GM12872 (cell line): Measurements from ENCODE around the gene TSHZ2.

Experiments
- TF ChIP-seq, protein P1 (sequence below): IDR thresholded peaks from 3 replicates; pipeline ENCODE4 v1.5.1; 2011; ENCODE audit warnings: low read depth, mild to moderate bottlenecking, low read length, moderate library complexity; ENCODE audit not compliant: insufficient read depth

Gene TSHZ2

DNA sequence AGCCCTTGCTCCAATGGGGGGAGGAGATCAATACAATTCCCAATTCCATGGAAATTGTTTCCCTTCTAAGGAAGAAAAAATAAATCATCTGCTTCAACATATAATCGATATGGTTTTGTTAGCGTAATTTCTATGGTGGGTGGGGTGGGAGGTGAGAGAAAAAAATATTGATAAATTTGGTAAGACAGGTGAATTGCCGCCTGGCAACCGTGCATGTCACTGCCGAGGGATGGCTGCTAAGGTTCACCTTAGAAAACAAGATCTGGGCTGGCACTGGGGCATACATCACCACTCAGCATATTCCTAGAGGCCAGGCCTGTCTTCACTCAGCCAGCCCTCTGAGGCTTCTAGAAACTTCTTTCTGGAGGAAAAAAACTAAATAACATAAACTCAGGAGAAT lies 517.4 kb downstream of the TSHZ2 start:
- TF ChIP-seq, protein P1, sequence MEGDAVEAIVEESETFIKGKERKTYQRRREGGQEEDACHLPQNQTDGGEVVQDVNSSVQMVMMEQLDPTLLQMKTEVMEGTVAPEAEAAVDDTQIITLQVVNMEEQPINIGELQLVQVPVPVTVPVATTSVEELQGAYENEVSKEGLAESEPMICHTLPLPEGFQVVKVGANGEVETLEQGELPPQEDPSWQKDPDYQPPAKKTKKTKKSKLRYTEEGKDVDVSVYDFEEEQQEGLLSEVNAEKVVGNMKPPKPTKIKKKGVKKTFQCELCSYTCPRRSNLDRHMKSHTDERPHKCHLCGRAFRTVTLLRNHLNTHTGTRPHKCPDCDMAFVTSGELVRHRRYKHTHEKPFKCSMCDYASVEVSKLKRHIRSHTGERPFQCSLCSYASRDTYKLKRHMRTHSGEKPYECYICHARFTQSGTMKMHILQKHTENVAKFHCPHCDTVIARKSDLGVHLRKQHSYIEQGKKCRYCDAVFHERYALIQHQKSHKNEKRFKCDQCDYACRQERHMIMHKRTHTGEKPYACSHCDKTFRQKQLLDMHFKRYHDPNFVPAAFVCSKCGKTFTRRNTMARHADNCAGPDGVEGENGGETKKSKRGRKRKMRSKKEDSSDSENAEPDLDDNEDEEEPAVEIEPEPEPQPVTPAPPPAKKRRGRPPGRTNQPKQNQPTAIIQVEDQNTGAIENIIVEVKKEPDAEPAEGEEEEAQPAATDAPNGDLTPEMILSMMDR = no peak

DNA sequence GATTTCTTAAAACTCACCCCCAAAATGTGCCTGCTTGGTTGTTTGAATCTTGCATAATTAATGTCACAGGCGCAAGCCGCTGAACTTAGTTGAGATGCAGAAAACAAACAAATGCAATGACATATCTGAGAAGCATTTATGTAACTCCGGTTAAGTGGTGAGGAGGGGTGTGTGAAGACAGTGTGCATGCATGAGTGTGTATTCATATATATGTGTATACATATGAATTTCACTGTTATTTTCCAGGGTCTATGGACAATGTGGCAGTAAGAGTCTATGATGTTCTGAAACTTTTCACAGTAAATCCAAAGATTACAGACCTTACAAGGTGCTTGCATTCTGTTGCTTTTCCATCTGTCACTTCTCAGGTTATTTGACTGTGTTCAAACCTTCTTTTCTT lies 518.5 kb downstream of the TSHZ2 start:
- TF ChIP-seq, protein P1 = no peak

DNA sequence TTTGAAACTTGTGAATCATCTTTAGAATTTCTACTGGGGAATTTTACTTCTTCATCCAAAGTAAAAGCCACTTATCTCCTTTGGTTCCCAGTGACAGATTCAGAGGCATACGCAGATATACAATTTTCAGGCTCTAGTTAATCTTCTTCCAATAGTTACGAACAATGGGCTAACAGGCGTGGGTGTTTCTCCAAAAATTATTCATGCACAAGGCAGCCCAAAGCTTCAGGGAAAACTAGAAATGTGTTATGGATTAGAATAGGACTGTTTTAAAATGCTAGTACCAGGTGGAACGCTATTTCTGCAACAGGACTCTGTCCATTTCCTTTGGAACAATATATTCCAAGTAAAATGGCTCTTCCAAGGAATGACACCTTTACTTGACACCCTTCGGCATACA lies 519.3 kb downstream of the TSHZ2 start:
- TF ChIP-seq, protein P1 = no peak

DNA sequence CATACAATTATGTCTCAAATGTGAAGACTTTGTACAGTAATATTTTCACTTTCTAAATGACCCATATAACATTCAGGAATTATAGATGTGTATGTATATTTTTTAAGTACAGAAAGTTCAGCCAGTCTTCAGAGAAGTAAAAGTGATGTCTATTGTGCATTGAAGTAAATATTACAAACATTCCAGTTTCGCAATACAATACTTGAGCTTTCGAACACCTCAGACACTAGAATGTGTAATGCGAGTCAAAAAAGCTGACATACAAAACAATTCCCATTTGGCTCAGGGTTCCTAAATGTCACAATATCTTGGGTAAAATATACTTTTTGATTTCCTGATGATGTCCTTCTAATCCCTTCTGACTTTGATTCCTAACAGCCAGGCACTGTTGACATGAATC lies 520.1 kb downstream of the TSHZ2 start:
- TF ChIP-seq, protein P1 = no peak

DNA sequence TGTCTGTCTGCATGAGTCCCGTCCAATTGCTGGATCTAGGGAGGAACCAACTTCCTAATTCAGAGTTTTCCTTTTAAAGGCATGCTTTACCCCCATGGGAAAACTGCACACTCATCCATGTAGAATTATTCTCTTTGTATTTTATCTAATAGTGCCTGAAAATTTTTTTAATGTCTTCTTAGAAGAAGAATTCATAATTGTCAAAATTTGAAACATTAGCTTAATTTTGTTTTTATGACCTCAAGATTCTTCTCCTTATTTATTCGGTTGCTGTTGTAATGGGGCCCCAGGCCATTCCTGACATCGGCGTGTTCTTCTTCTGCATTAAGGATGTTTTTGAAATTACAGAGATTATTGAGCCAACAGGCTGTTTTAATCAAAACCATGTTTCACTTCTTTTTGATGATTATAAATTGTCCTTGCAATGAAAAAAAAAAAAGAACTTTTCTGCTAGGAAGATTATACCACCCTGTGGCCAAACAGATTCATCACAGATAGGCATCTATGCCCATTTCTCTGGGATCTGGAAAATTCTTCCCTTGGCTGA lies 521.2 kb downstream of the TSHZ2 start:
- TF ChIP-seq, protein P1 = no peak

DNA sequence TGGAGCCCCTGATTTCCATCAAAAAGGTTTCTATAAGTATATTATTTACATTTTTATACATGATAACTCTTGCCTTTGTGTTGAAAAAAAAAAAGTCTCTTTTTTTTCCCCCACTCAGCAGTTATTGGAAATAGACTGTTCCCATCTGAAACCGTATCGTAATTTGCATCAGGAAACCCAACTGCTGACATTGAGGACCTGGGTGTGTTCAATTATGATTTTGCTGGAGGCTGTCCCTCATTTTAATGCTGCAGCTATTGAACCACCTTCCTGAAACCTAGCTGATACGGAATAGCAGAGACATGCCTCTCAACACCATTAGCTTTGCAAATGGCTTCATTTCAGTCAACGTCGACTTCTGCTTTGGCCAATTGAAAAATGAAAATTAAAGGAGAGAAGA lies 522.6 kb downstream of the TSHZ2 start:
- TF ChIP-seq, protein P1 = no peak

DNA sequence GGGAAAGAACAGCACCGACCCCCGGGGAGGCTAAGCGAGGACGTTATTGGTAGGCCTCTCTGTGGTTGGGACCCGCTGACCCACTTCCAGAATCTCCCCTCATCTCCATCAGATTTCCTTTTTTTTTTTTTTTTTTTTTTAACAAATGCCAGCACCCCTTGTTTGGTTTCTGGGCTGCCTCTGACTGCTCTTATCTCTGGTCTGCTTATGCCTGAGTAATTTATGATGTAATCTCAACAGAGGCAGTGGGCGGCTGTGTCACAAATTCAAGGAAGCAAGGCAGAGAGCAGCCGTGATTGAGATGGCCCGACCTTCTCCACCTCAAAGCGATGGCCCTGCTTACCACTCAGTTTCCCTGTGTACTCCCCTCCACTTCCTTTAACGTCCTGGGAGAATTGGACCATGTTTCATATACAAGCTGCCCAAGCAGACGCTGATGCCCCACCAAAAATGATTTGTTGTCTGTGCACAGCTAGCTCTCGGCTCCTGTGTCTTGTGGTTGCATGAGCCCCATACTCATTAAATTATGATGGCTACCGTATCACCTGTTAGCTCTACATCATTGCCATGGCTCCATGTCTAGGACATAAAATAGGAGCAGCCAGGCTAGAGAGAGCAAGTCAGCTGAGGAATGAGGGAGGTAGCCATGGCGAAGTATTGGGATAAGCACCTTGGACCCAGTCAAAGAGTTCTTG lies 523.4 kb downstream of the TSHZ2 start:
- TF ChIP-seq, protein P1 = no peak
